Large intestine (tissue), 3 donors: Measurements from ENCODE around the gene SASH1. TPM values are rescaled to one million over a fixed set of nuclear protein-coding genes. Genes with fewer than 3 reads are reported as not detected.

Experiments
- DNase-seq, 2 donors: peaks; one replicate each; pipeline versions ENCODE4 v3.0.0 to v3.0.0-alpha.2; 2013
- H3K27ac ChIP-seq: one replicate; pipeline ENCODE4 v1.5.1; 2013; ENCODE audit warnings: low read length
- H3K27me3 ChIP-seq: 2 replicates; pipeline ENCODE4 v1.6.1; 2013; ENCODE audit warnings: low read length; ENCODE audit not compliant: control insufficient read depth, insufficient read depth
- H3K36me3 ChIP-seq: 2 replicates; pipeline ENCODE4 v1.6.1; 2013; ENCODE audit warnings: low read length; ENCODE audit not compliant: control insufficient read depth, insufficient read depth
- H3K4me1 ChIP-seq: one replicate; pipeline ENCODE4 v1.6.1; 2013; ENCODE audit warnings: low read length; ENCODE audit not compliant: control insufficient read depth, insufficient read depth
- H3K4me3 ChIP-seq: one replicate; pipeline ENCODE4 v1.5.1; 2013; ENCODE audit warnings: low read length
- H3K9me3 ChIP-seq: one replicate; pipeline ENCODE4 v1.6.1; 2013; ENCODE audit warnings: mild to moderate bottlenecking, low read depth, low read length, moderate library complexity; ENCODE audit not compliant: control insufficient read depth
- WGBS: methylation state at CpG from one replicate; pipeline ENCODE4 v1.1.5; 2013; ENCODE audit warnings: low lambda C conversion rate; ENCODE audit not compliant: insufficient coverage; 5-methylcytosine and 5-hydroxymethylcytosine counted together
- polyA plus RNA-seq: library from polyadenylated mRNA; unstranded; fragments of 120-200 nt; gene quantifications from one replicate; pipeline ENCODE4 v1.2.1, GENCODE V29; 2013

Gene SASH1
- polyA plus RNA-seq, 1 donor: 15.9 TPM

- H3K36me3 ChIP-seq: no peaks in the 10 kb centered on the region
- H3K4me3 ChIP-seq: no peak overlapping the region
- WGBS: no CpG with 5 or more reads among the region's 3 CpGs
- no peaks in the 10 kb centered on the region for H3K4me1 ChIP-seq
- no peak overlapping the region for H3K27ac ChIP-seq
- H3K27me3 ChIP-seq: no peaks in the 10 kb centered on the region
- H3K9me3 ChIP-seq: no peaks in the 10 kb centered on the region
- no peak for DNase-seq
Observed at GRCh38 chr6:148598724-148599123, 256.1 kb downstream of the SASH1 start.

GRCh38 chr6:148599967-148600426 lies 257.4 kb downstream of the SASH1 start:
- Histone ChIP-seq H3K36me3 (no peaks in the 10 kb centered on the region), H3K27ac (no peak overlapping the region), H3K4me1 (no peaks in the 10 kb centered on the region), H3K4me3 (no peak overlapping the region), H3K27me3 (no peaks in the 10 kb centered on the region), H3K9me3 (no peaks in the 10 kb centered on the region)
- WGBS: 29% methylated on average over 1 of the region's 7 CpGs
- no peak for DNase-seq
